HG02623 (cell line): ENCODE results near the gene LPCAT1.

Experiments used
- ATAC-seq: cut with Tn5 transposase; IDR thresholded peaks from one replicate; pipeline ENCODE4 v1.9.1; 2021; ENCODE audit warnings: moderate library complexity; ENCODE audit not compliant: unreplicated experiment

The LPCAT1 gene

GRCh38 chr5:1414311-1415058 is 109.3 kb downstream of the LPCAT1 start:
- ATAC-seq = no peak

GRCh38 chr5:1413611-1414241 is 110.0 kb downstream of the LPCAT1 start:
- ATAC-seq = no peak

GRCh38 chr5:1413211-1413610 is 110.5 kb downstream of the LPCAT1 start:
- ATAC-seq = no peak

GRCh38 chr5:1412621-1413020 is 111.1 kb downstream of the LPCAT1 start:
- no peak for ATAC-seq

- no peak for ATAC-seq
Measured at GRCh38 chr5:1412163-1412562, 111.6 kb downstream of the LPCAT1 start.
